KMS-11 (cell line): ENCODE measurements around the gene FAU.

Experiments
- H2AFZ ChIP-seq: fragments of 200-600 bp; sonication (generic); 2 replicates; pipeline ENCODE4 v1.6.1; 2016; ENCODE audit warnings: antibody characterized with exemption, mixed run types, low read depth
- H3K27ac ChIP-seq: fragments of 200-600 bp; sonication (generic); 2 replicates; pipeline ENCODE4 v1.6.1; 2016; ENCODE audit warnings: mild to moderate bottlenecking, mixed run types
- H3K27me3 ChIP-seq: fragments of 200-600 bp; sonication (generic); 2 replicates; pipeline ENCODE4 v1.6.1; 2017; ENCODE audit warnings: mild to moderate bottlenecking, low read depth, mixed run types, moderate library complexity; ENCODE audit not compliant: insufficient read depth
- H3K36me3 ChIP-seq: fragments of 200-600 bp; sonication (generic); 2 replicates; pipeline ENCODE4 v1.6.1; 2017; ENCODE audit warnings: mild to moderate bottlenecking, mixed run types; ENCODE audit not compliant: insufficient read depth
- H3K4me1 ChIP-seq: fragments of 200-600 bp; sonication (generic); 2 replicates; pipeline ENCODE4 v1.6.1; 2016; ENCODE audit warnings: mild to moderate bottlenecking, low read depth, mixed run types; ENCODE audit not compliant: poor library complexity, severe bottlenecking
- H3K4me2 ChIP-seq: fragments of 200-600 bp; sonication (generic); 2 replicates; pipeline ENCODE4 v1.7.0; 2016; ENCODE audit warnings: mild to moderate bottlenecking, mixed run types
- H3K4me3 ChIP-seq: fragments of 200-600 bp; sonication (generic); IDR thresholded peaks from 2 replicates; pipeline ENCODE4 v1.6.1; 2017; ENCODE audit warnings: low read depth, low read length, mixed read lengths; ENCODE audit not compliant: insufficient read depth
- H3K79me2 ChIP-seq: fragments of 200-600 bp; sonication (generic); 2 replicates; pipeline ENCODE4 v1.6.1; 2016; ENCODE audit warnings: low read depth, mixed run types; ENCODE audit not compliant: insufficient read depth
- H3K9ac ChIP-seq: fragments of 200-600 bp; sonication (generic); 2 replicates; pipeline ENCODE4 v1.6.1; 2016; ENCODE audit warnings: mild to moderate bottlenecking, mixed run types
- H4K20me1 ChIP-seq: fragments of 200-600 bp; sonication (generic); 2 replicates; pipeline ENCODE4 v1.6.1; 2016; ENCODE audit warnings: mild to moderate bottlenecking, mixed run types; ENCODE audit not compliant: insufficient read depth
- TF ChIP-seq, protein P1 (sequence below): fragments of 200-600 bp; sonication (generic); conservative IDR thresholded peaks from 2 replicates; pipeline ENCODE4 v1.6.1; 2017; ENCODE audit warnings: low read depth, mild to moderate bottlenecking, antibody characterized with exemption, low read length, moderate library complexity, mixed read lengths

Gene FAU

DNA sequence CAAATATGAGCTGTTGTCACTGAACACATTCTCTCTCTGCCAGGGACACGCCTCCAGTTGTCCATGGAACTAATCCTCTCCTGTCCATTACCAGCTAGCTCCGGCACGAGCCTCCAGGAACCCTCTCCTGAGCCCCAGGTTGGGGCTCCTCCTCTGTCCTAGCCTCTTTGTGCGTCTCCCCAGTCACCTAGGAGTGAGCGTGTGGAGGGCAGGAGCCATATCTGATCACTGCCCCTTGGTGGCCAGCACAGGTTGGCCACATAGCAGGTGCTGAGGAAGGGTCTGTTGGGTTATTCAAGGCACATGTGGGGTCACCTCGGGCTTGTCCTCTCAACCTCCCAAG, 9.9 kb upstream of the FAU start:
- Histone ChIP-seq H2AFZ (no peak overlapping the region), H3K27me3 (no peaks in the 10 kb centered on the region), H4K20me1 (no peaks in the 10 kb centered on the region), H3K4me1 (peaks cover 25% of the 10 kb centered on the region), H3K4me2 (no peak overlapping the region), H3K79me2 (peaks cover 14% of the 10 kb centered on the region), H3K36me3 (no peaks in the 10 kb centered on the region; the same call in 1 of the 2 replicates), H3K27ac (no peak overlapping the region), H3K4me3 (no peak overlapping the region), H3K9ac (no peak overlapping the region)
- TF ChIP-seq, protein P1, sequence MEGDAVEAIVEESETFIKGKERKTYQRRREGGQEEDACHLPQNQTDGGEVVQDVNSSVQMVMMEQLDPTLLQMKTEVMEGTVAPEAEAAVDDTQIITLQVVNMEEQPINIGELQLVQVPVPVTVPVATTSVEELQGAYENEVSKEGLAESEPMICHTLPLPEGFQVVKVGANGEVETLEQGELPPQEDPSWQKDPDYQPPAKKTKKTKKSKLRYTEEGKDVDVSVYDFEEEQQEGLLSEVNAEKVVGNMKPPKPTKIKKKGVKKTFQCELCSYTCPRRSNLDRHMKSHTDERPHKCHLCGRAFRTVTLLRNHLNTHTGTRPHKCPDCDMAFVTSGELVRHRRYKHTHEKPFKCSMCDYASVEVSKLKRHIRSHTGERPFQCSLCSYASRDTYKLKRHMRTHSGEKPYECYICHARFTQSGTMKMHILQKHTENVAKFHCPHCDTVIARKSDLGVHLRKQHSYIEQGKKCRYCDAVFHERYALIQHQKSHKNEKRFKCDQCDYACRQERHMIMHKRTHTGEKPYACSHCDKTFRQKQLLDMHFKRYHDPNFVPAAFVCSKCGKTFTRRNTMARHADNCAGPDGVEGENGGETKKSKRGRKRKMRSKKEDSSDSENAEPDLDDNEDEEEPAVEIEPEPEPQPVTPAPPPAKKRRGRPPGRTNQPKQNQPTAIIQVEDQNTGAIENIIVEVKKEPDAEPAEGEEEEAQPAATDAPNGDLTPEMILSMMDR: no peak

- Histone ChIP-seq H3K36me3 (no peaks in the 10 kb centered on the region; the same call in 1 of the 2 replicates), H2AFZ (no peak overlapping the region), H3K4me3 (no peak overlapping the region), H3K4me2 (no peak overlapping the region), H3K4me1 (peaks cover 25% of the 10 kb centered on the region), H3K27ac (no peak overlapping the region), H3K27me3 (no peaks in the 10 kb centered on the region), H3K79me2 (peaks cover 14% of the 10 kb centered on the region), H4K20me1 (no peaks in the 10 kb centered on the region), H3K9ac (no peak overlapping the region)
- TF ChIP-seq, protein P1: no peak
Measured at GRCh38 chr11:65131417-65131776, 9.5 kb upstream of the FAU start.

- TF ChIP-seq, protein P1: no peak
- H4K20me1 ChIP-seq: no peaks in the 10 kb centered on the region
- H3K27me3 ChIP-seq: no peaks in the 10 kb centered on the region
- H3K9ac ChIP-seq: no peak overlapping the region
- no peak overlapping the region for H3K27ac ChIP-seq
- H2AFZ ChIP-seq: no peak overlapping the region
- no peak overlapping the region for H3K4me3 ChIP-seq
- H3K79me2 ChIP-seq: peaks cover 14% of the 10 kb centered on the region
- peaks cover 19% of the 10 kb centered on the region for H3K4me1 ChIP-seq
- H3K36me3 ChIP-seq: no peaks in the 10 kb centered on the region; the same call in 1 of the 2 replicates
- no peak overlapping the region for H3K4me2 ChIP-seq
Measured at GRCh38 chr11:65130631-65131416, 8.9 kb upstream of the FAU start.

GRCh38 chr11:65129649-65130441, 7.9 kb upstream of the FAU start:
- Histone ChIP-seq H3K4me2 (no peak overlapping the region), H3K9ac (no peak overlapping the region), H3K27me3 (no peaks in the 10 kb centered on the region), H2AFZ (no peak overlapping the region), H3K27ac (no peak overlapping the region), H3K79me2 (peaks cover 14% of the 10 kb centered on the region), H4K20me1 (no peaks in the 10 kb centered on the region), H3K36me3 (no peaks in the 10 kb centered on the region; the same call in 1 of the 2 replicates), H3K4me3 (no peak overlapping the region), H3K4me1 (peaks cover 14% of the 10 kb centered on the region)
- TF ChIP-seq, protein P1: no peak
